Mucosa of stomach (tissue), 1 donor: Measurements from ENCODE around the gene SDHAF1.
"Not testable (repeated sequence)": the region's sequence is repeated elsewhere in the genome, so short reads cannot be mapped to it uniquely, and the experiment has no call there.

Source experiments
- H3K27me3 ChIP-seq: one replicate; pipeline ENCODE4 v1.7.0; 2013; ENCODE audit warnings: mild to moderate bottlenecking, low read length; ENCODE audit not compliant: control insufficient read depth, insufficient read depth
- H3K36me3 ChIP-seq: one replicate; pipeline ENCODE4 v1.7.0; 2013; ENCODE audit warnings: low read length; ENCODE audit not compliant: control insufficient read depth, insufficient read depth
- H3K4me1 ChIP-seq: one replicate; pipeline ENCODE4 v1.7.0; 2013; ENCODE audit warnings: mild to moderate bottlenecking, low read length; ENCODE audit not compliant: control insufficient read depth, insufficient read depth
- H3K4me3 ChIP-seq: one replicate; pipeline ENCODE4 v1.7.0; 2013; ENCODE audit warnings: low read length
- H3K9ac ChIP-seq: one replicate; pipeline ENCODE4 v1.7.0; 2013; ENCODE audit warnings: mild to moderate bottlenecking, low read length, moderate library complexity
- H3K9me3 ChIP-seq: one replicate; pipeline ENCODE4 v1.7.0; 2013; ENCODE audit warnings: mild to moderate bottlenecking, low read length, moderate library complexity; ENCODE audit not compliant: control insufficient read depth
- donor health status: Pancreatic carcinoma.

SDHAF1 gene

GRCh38 chr19:35973487-35973886 is 21.5 kb upstream of the SDHAF1 start:
- H3K9ac ChIP-seq = no peak overlapping the region
- no peaks in the 10 kb centered on the region for H3K36me3 ChIP-seq
- H3K4me1 ChIP-seq = no peaks in the 10 kb centered on the region
- H3K4me3 ChIP-seq = no peak overlapping the region
- no peaks in the 10 kb centered on the region for H3K27me3 ChIP-seq
- no peaks in the 10 kb centered on the region for H3K9me3 ChIP-seq

DNA sequence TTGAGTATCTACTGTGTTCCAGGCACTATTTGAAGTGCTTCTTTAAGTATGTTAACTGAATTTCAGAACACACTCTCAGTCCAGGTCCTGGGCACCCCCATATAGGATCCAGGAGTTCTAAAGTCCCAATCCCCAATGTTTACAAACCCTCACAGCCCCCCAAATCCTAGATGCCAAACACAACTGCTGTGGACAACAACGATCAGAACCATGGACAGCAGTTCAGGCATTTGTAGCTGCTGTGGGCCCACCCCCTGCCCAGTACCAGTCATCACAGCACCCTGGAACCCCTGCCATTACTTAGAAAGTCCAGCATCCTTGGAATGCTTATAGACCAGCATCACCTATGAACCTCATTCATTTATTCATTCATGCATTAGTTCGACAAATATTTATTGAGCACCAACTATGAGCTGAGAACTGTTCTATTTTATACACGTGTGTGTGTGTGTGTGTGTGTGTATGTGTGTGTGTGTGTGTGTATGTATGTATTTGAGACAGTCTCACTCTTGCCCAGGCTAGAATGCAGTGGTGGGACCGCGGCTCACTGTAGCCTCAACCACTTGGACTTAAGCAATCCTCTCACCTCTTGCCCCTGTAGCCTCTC is 19.3 kb upstream of the SDHAF1 start:
- Histone ChIP-seq H3K9me3 (no peaks in the 10 kb centered on the region), H3K4me3 (no peak overlapping the region), H3K9ac (no peak overlapping the region), H3K27me3 (no peaks in the 10 kb centered on the region), H3K4me1 (no peaks in the 10 kb centered on the region), H3K36me3 (no peaks in the 10 kb centered on the region)

- Histone ChIP-seq H3K9me3 (no peaks in the 10 kb centered on the region), H3K27me3 (no peaks in the 10 kb centered on the region), H3K36me3 (no peaks in the 10 kb centered on the region), H3K9ac (no peak overlapping the region), H3K4me1 (no peaks in the 10 kb centered on the region), H3K4me3 (no peak overlapping the region)
Measured at GRCh38 chr19:35977446-35978222, 17.4 kb upstream of the SDHAF1 start.

DNA sequence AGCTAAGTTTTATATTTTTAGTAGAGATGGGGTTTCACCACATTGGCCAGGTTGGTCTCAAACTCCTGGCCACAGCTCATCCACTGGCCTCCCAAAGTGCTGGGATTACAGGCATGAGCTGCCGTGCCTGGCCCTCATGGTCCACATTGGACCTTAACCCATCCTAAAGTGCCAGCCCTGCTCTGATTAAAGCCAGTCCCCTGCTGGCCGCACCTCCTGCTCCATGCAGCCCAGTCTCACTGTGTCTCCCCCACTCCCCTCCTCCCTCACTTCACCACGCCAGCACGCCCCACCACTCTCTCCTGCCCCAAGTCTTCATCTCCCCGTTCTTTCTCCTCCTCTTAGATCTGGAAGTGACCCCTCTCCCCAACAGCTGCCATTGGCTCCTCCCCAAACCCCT is 16.7 kb upstream of the SDHAF1 start:
- no peaks in the 10 kb centered on the region for H3K4me1 ChIP-seq
- H3K9me3 ChIP-seq = no peaks in the 10 kb centered on the region
- H3K9ac ChIP-seq = no peak overlapping the region
- no peaks in the 10 kb centered on the region for H3K27me3 ChIP-seq
- H3K4me3 ChIP-seq = no peak overlapping the region
- H3K36me3 ChIP-seq = no peaks in the 10 kb centered on the region

DNA sequence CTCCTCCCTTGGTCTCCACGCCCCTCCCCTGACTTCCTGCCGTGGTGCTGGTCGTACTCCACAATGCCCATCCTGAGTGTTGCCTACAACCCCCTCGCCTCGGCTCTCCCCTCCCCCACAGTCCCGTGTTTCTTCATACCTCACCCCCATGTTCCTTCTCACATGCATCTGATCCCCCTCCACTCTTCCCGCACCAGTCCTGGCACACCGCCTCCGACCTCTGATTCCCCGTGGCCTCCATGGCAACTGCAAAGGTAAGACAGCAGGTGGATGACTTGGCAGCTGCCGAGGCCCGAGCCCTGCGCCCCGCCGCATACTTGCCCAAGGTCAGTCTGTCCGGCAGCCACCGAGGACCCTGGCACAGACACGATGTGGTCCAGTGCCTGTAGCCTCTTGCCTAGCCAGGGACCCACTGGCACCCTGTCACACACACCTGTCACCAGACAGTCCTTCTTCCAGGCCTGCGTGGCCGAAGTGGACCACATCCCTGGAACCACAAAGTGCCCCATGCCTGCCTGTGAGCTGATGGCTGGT is 16.1 kb upstream of the SDHAF1 start:
- Histone ChIP-seq H3K36me3 (no peaks in the 10 kb centered on the region), H3K4me3 (no peak overlapping the region), H3K4me1 (no peaks in the 10 kb centered on the region), H3K27me3 (no peaks in the 10 kb centered on the region), H3K9ac (no peak overlapping the region), H3K9me3 (no peaks in the 10 kb centered on the region)

DNA sequence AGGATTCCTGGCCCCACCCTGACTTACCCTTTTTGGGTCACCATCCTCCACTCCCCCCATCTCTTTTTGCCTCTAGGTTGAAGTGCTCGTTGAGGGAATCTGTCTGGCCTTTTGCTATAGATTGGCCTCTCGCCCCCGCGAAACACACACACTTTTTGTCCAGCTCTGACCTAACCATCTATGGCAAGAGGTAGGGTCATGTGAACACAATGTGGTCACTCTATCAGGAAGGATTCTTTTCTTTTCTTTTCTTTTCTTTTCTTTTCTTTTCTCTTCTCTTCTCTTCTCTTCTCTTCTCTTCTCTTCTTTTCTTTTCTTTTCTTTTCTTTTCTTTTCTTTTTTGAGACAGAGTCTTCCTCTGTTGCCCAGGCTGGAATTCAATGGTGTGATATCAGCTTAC is 14.0 kb upstream of the SDHAF1 start:
- H3K4me1 ChIP-seq, H3K36me3 ChIP-seq, H3K4me3 ChIP-seq, H3K9me3 ChIP-seq, H3K27me3 ChIP-seq, H3K9ac ChIP-seq: not testable (repeated sequence)

- H3K27me3 ChIP-seq = peaks cover 19% of the 10 kb centered on the region
- no peaks in the 10 kb centered on the region for H3K36me3 ChIP-seq
- H3K4me3 ChIP-seq = no peak overlapping the region
- no peaks in the 10 kb centered on the region for H3K4me1 ChIP-seq
- no peak overlapping the region for H3K9ac ChIP-seq
- no peaks in the 10 kb centered on the region for H3K9me3 ChIP-seq
Measured at GRCh38 chr19:35983177-35983576, 11.8 kb upstream of the SDHAF1 start.

GRCh38 chr19:35986111-35986510 is 8.9 kb upstream of the SDHAF1 start:
- H3K9me3 ChIP-seq = no peaks in the 10 kb centered on the region
- no peaks in the 10 kb centered on the region for H3K4me1 ChIP-seq
- no peaks in the 10 kb centered on the region for H3K36me3 ChIP-seq
- no peak overlapping the region for H3K9ac ChIP-seq
- peaks cover 30% of the 10 kb centered on the region for H3K27me3 ChIP-seq
- H3K4me3 ChIP-seq = no peak overlapping the region

- no peak overlapping the region for H3K9ac ChIP-seq
- H3K4me1 ChIP-seq = no peaks in the 10 kb centered on the region
- no peaks in the 10 kb centered on the region for H3K9me3 ChIP-seq
- H3K4me3 ChIP-seq = no peak overlapping the region
- no peaks in the 10 kb centered on the region for H3K36me3 ChIP-seq
- H3K27me3 ChIP-seq = peaks cover 30% of the 10 kb centered on the region
Measured at GRCh38 chr19:35986664-35987570, 8.1 kb upstream of the SDHAF1 start.

- Histone ChIP-seq H3K4me3 (no peak overlapping the region), H3K27me3 (peaks cover 30% of the 10 kb centered on the region)
Measured at GRCh38 chr19:35987571-35987896, 7.5 kb upstream of the SDHAF1 start.

GRCh38 chr19:35988824-35989223 is 6.2 kb upstream of the SDHAF1 start:
- H3K9ac ChIP-seq = no peak overlapping the region
- H3K4me1 ChIP-seq = peaks cover under 1% of the 10 kb centered on the region
- H3K36me3 ChIP-seq = no peaks in the 10 kb centered on the region
- peaks cover 30% of the 10 kb centered on the region for H3K27me3 ChIP-seq
- H3K4me3 ChIP-seq = no peak overlapping the region
- no peaks in the 10 kb centered on the region for H3K9me3 ChIP-seq

More at GRCh38 chr19:35987571-35987896, 7.5 kb upstream of the SDHAF1 start:
- Histone ChIP-seq H3K4me1 (no peaks in the 10 kb centered on the region), H3K36me3 (no peaks in the 10 kb centered on the region), H3K9me3 (no peaks in the 10 kb centered on the region), H3K9ac (no peak overlapping the region)

- peaks cover 7% of the 10 kb centered on the region for H3K4me1 ChIP-seq
- H3K9me3 ChIP-seq = no peaks in the 10 kb centered on the region
- no peak overlapping the region for H3K4me3 ChIP-seq
- H3K36me3 ChIP-seq = no peaks in the 10 kb centered on the region
- H3K27me3 ChIP-seq = peaks cover 30% of the 10 kb centered on the region
- no peak overlapping the region for H3K9ac ChIP-seq
Measured at GRCh38 chr19:35990156-35990555, 4.8 kb upstream of the SDHAF1 start.
